DMS153 treated with DMSO at 0.1 percent for 48 hours (cell line): ENCODE data around the gene COL6A3.
"Not testable (repeated sequence)": the region's sequence is repeated elsewhere in the genome, so short reads cannot be mapped to it uniquely, and the experiment has no call there.

ENCODE experiments used
- DNase-seq: peaks from one replicate; lab custom pipeline; 2025; ENCODE audit not compliant: unreplicated experiment; lab: John Stamatoyannopoulos, UW

The COL6A3 gene

GRCh38 chr2:237412988-237413776 lies 782 bp downstream of the COL6A3 start:
- no peak for DNase-seq

GRCh38 chr2:237412646-237412987 lies 1.3 kb downstream of the COL6A3 start:
- DNase-seq = no peak

GRCh38 chr2:237411683-237412423 lies 2.1 kb downstream of the COL6A3 start:
- DNase-seq = no peak

GRCh38 chr2:237411092-237411601 lies 2.8 kb downstream of the COL6A3 start:
- no peak for DNase-seq

- DNase-seq = not testable (repeated sequence)
Measured at GRCh38 chr2:237409263-237409662, 4.7 kb downstream of the COL6A3 start.

- no peak for DNase-seq
Measured at GRCh38 chr2:237408335-237409000, 5.5 kb downstream of the COL6A3 start.

- no peak for DNase-seq
Measured at GRCh38 chr2:237407700-237408099, 6.3 kb downstream of the COL6A3 start.

GRCh38 chr2:237406371-237406895 lies 7.5 kb downstream of the COL6A3 start:
- DNase-seq = no peak

- DNase-seq = no peak
Measured at GRCh38 chr2:237405605-237406004, 8.4 kb downstream of the COL6A3 start.

- no peak for DNase-seq
Measured at GRCh38 chr2:237405006-237405559, 8.9 kb downstream of the COL6A3 start.

GRCh38 chr2:237404413-237404812 lies 9.6 kb downstream of the COL6A3 start:
- DNase-seq = no peak

GRCh38 chr2:237403024-237403882 lies 10.7 kb downstream of the COL6A3 start:
- no peak for DNase-seq

GRCh38 chr2:237400199-237400598 lies 13.8 kb downstream of the COL6A3 start:
- no peak for DNase-seq

GRCh38 chr2:237397072-237397471 lies 16.9 kb downstream of the COL6A3 start:
- no peak for DNase-seq

GRCh38 chr2:237393523-237393922 lies 20.4 kb downstream of the COL6A3 start:
- DNase-seq = no peak

GRCh38 chr2:237392186-237392585 lies 21.8 kb downstream of the COL6A3 start:
- DNase-seq = no peak

GRCh38 chr2:237391140-237391539 lies 22.8 kb downstream of the COL6A3 start:
- no peak for DNase-seq

GRCh38 chr2:237390235-237390634 lies 23.7 kb downstream of the COL6A3 start:
- DNase-seq = no peak

- no peak for DNase-seq
Measured at GRCh38 chr2:237389831-237390230, 24.1 kb downstream of the COL6A3 start.

- no peak for DNase-seq
Measured at GRCh38 chr2:237388036-237388435, 25.9 kb downstream of the COL6A3 start.
